Ecto neural progenitor cell (in vitro differentiated cells): Measurements from ENCODE around the gene FGF8.
A peak's percentile ranks its signal among the peaks of the same experiment; 100 is the strongest.
"Not testable (repeated sequence)": the region's sequence is repeated elsewhere in the genome, so short reads cannot be mapped to it uniquely, and the experiment has no call there.

Experiments
- DNase-seq: peaks from one replicate; pipeline ENCODE4 v3.0.0-alpha.2; 2018; ENCODE audit warnings: low spot score

FGF8 gene, protein sequence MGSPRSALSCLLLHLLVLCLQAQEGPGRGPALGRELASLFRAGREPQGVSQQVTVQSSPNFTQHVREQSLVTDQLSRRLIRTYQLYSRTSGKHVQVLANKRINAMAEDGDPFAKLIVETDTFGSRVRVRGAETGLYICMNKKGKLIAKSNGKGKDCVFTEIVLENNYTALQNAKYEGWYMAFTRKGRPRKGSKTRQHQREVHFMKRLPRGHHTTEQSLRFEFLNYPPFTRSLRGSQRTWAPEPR

GRCh38 chr10:101775273-101776160, at the start of gene FGF8:
Gene FGF8, minus strand, starts transcription at chr10:101776114. Its CDS starts 214 bp downstream, at chr10:101775900.
- DNase-seq: no peak

DNA sequence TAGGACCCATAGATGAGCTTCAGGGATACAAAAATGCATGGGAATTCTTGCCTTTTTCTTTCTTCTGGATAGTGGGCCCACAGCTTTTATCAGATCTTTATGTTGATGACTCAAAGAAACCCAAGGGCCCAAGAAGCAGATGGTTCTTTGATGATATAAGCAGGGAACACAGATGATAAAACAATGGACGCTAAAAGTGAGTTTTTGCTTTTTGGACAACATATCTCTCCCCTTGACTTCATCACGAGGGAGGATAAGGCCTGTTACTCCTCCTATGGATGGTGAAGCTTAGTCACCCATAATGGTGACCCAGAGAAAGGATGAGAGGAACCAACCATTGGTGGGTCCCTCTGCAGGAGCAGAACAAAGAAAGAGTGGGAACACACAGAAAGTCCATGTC, 48.8 kb upstream of the FGF8 start:
- no peak for DNase-seq

- no peak for DNase-seq
Measured at GRCh38 chr10:101818872-101819633, 43.1 kb upstream of the FGF8 start.

GRCh38 chr10:101818119-101818871, 42.4 kb upstream of the FGF8 start, which contains the start of gene OGA:
Gene OGA, minus strand, starts transcription at chr10:101818444. Its CDS starts 422 bp downstream, at chr10:101818022.
- DNase-seq: peak; percentile 98

DNA sequence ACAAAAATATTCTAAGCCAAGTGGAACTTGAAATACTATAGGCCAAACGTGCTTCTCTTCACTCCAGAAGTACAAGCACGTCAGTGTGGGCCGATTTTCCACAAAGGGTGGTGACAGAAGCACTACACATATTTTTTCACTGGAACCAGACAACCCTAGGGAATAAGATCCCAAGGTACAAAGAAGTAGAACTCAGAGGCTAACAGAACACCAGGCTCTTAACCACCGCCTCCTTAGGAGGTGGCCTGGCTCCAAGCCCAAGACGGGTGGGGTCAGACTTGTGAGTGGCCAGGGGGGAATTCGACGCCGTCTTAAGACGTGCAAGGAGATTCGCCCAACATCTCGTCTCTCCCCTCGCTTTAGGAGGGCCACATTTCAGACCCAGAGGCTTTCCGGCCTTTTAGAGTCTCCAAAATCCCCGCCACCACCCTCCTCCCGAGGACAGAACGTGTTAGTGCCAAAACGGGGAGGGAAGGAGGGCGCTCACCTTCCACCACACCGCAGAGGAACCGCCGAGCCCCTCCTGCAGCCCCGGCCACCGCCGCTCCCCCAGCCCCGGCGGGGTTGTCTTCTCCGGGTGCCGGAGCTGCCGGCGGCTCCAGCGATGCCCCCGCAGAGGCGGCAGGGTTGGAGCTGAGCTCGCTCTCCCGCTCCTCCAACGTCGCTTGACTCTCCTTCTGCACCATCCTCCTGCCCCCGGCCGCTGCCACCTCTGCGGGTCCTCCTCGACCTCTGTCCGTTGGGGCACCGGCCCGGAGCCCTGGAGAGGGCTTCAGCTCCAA, 41.6 kb upstream of the FGF8 start:
- DNase-seq: peak; percentile 60

DNA sequence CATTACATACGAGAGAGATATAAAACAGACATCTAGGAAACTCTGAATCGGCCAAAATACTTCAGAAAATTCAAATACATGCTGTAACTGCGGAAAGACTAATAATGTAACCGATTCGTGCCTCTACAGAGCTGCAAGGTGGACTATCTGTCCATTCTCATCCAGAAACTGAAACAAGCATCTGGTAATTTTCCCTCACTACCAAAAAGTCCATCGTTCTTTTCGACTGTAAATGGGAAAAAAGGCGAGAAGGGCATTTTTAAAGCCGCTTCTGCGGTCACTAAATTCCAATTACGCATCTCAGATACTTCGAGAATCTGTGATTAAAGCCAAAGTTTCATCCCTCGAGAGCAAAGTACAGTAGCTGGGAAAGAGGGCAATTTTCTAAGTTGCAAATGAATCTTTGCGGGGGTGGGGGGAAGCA, 41.0 kb upstream of the FGF8 start:
- no peak for DNase-seq

DNA sequence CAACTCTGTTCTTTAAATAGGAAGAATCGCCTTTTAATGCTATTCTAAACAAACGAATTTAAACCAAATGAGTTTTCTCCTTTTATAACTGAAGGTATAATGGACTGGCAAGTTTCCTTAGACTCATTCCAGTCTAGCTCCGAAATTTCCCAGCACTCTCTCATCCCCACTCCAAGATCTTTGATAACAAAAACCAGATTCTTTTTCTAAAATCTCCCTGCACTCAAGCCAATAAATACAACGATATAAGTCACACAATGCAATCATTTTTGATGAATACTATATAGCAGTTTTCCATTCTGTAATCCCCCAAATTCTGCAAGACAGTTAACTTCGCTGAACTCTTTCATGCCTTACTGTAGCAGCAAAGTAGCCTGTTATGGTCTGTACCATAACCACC, 40.5 kb upstream of the FGF8 start:
- DNase-seq: no peak

DNA sequence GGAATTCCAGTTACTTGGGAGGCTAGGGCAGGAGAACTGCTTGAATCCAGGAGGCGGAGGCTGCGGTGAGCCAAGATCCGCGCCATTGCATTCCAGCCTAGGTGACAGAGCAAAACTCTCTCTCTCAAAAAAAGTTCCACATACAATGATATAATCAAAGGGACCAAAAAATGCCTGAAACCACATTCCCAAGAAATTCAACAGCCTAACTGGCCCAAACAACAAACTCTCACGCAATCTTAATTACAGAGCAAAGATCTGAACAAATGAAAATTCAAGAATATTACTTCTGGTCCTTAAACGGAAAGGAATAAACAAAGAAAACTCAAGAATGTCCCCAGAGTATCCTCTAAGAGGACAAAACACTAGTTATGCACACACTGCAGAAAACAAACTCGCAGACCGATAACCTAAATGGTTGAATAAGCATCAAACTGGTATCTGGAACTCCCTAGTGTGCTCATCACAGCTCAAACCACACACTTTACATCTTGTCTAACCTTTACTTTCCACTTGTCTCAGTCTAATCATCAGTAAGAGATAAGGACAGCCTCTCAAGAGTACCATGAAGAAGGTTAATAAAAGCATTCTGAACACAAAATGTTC, 38.7 kb upstream of the FGF8 start:
- DNase-seq: no peak

DNA sequence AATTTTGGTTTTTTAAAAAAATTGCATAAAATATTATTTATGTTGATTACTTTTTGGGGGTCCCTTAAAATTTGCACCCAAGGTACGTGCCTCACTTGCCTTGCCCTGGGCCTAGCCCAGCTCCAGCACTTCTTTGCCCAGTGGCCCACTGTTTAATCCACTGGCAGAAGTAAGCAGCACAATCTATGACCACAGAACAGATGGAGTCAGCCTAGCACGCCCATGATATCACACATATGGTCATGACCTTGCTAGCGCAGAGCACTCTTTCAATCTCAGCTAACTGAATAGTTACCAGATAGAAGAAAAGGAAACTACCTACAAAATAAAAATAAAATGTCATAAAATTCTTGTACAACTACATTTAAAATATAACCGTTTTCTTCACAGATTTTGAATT, 36.7 kb upstream of the FGF8 start:
- DNase-seq: no peak

- DNase-seq: no peak
Measured at GRCh38 chr10:101807158-101807557, 31.2 kb upstream of the FGF8 start.

DNA sequence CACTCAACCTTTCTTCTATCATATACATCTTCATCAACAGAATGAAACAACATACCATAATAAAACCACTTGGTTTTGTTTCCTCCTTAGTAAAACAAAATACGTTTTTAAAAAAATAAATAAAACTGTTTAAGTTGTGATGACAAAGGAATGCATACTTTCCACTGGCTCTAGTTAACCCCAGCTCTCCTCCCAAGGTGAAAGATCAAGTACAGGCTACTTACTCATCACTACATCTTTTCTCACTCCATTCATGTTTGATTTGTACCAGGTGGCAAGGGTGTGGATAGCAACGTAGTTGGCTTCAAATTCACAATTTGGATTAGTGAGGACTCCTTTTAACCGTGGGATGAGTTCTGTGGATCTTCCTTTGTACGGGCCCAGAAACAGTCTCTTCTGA, 27.6 kb upstream of the FGF8 start:
- no peak for DNase-seq

DNA sequence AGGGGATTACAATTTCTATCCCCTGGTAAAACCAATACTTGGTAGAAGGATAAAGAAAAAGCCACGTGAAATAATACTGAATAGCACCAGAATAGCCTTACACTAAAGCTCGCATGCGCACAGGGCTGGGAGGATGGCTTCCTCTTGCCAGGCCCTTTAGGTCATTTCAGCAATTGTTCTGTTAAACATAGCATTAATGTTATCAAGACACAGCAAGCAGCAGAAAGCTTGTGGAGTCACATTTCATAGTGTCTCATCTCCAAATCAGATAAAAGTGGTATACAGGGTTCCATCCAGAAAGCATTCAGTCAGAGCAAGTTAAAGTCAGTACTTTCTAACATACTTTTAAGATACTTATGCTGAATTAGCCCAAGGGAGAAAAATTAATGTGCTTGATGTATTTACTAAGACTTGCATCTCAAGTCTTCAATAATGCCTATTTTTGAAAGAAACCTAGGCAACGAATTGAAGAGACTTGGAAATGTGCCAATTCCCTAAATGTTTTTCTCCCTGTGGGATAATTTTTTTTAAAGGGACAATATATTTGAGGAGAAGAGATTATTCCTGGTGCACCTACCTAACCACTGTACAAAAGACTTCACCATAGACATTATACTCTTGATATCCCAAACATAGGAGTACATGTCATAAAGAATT, 21.6 kb upstream of the FGF8 start:
- DNase-seq: no peak

- no peak for DNase-seq
Measured at GRCh38 chr10:101793526-101793925, 17.6 kb upstream of the FGF8 start.

DNA sequence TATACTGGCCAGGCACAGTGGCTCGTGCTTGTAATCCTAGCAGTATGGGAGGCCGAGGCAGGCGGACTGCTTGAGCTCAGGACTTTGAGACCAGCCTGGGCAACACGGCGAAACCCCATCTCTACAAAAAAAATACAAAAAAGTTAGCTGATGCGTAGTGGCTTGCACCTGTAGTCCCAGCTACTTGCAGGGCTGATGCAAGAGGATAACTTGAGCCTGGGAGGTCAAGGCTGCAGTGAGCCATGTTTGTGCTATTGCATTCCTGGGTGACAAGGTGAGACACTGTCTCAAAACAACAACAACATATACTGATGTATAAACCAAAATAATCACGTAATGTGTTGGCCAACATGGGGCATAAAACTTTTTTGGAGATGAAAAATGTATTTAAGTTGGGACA, 13.8 kb upstream of the FGF8 start:
- no peak for DNase-seq

DNA sequence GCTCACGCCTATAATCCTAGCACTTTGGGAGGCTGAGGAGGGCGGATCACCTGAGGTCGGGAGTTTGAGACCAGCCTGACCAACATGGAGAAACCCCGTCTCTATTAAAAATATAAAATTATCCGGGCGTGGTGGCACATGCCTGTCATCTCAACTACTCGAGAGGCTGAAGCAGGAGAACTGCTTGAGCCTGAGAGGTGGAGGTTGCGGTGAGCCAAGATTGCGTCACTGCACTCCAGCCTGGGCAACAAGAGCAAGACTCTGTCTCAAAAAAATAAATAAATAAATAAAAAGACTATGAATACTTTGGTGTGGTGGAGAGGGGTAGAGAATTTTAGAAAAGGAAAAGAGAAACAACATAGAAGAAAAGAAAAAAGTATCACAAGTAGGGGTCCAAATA, 13.3 kb upstream of the FGF8 start:
- DNase-seq: not testable (repeated sequence)

DNA sequence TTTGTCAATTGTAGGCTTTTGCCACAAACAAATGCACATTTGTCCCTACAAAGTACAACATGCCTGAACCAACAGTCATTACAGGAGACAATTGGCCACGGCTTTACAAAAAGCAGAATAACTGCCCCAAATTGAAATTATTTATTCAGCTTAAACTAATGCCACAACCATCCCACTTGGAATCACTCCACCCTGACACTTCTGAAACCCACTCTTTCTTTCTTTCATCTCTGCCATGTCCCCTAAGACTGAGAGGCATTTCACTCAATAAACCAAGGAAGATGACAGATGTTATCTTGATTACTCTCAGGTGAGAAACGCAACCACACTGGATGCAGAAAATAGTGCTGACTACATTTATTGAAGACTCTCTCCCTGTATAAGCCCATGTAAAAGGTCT, 9.9 kb upstream of the FGF8 start:
- no peak for DNase-seq

DNA sequence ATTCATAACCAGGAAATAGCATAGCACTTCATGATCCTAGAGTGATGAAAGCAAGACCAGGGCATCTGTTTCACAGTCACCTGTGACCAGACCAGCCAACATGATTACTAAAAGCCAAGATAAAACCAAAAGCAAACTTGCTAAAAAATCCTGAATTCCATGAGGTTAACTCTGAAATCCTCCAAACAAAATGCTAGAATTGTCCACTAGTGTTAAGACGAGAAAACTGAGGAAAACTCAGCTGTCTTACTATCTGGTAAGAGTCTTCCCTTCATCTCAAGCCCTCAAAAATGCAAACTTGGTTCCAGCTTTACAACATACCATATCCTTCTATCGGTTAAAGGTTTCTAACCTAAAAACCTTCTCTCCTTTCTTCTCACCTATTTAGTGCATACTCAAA, 8.6 kb upstream of the FGF8 start:
- DNase-seq: no peak

GRCh38 chr10:101783736-101784118, 7.8 kb upstream of the FGF8 start:
- peak; percentile 48 for DNase-seq

DNA sequence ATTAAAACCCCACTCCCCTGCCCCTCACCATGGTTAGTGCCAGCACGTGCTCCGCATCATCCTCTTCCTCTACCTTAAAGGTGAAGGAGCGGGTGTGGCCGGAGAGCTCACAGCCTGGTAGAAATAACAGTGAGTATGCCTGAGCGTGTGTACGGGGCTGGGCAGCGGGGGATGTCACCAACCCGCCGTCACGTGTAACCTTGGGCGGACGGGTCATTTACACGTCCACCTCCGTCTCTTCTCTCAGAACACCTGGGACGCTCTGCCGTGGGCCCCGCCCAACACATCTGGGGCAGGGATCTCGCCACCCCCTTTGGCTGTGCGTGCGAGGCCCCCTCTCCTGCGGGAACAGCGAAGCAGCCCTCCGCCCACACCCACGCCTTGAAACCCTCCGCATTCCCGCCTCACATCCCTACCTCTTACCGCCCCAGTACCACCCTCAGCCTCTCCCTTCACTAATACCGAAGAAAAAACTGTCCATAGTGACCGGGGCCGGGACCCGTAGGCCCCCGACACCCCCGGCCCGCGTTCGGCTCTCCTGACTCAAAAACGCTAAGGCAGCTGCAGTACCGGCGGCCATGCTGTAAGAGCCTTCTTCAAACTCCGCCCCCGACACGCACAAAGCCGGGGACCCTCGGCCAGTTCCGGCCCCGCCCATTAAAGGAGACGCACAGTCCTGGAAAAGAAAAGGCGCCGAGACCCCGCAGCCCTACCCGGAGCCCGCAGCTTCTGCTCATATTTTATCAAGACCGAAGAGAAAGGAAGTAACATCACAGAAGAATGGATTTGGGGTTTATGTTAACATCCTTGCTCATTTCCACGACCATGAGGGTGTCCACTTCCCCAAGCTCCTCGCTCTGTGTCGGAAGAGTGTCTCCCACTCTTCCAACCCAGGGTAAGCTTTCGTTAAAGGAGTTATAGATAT, 7.2 kb upstream of the FGF8 start, which contains the start of gene NPM3:
NPM3 (minus strand) TSS at position 636 of the 925 bp plus-strand sequence; CDS start at position 580, 56 bp downstream.
- peak; percentile 93 for DNase-seq
